MM.1S (cell line): Measurements from ENCODE around the gene KRTAP2-2.

Experiments
- EZH2 ChIP-seq: fragments of 300-600 bp; sonication (generic); optimal IDR thresholded peaks from 2 replicates; pipeline ENCODE3; 2017; ENCODE audit warnings: low read depth, mild to moderate bottlenecking, antibody characterized with exemption, low read length, mixed read lengths
- EZH2phosphoT487 ChIP-seq: fragments of 300-600 bp; sonication (generic); IDR thresholded peaks from 2 replicates; pipeline ENCODE4 v1.6.1; 2018; ENCODE audit warnings: antibody characterized with exemption, low read length
- TF ChIP-seq, protein P1 (sequence below): fragments of 300-600 bp; sonication (generic); IDR thresholded peaks from 2 replicates; pipeline ENCODE4 v1.5.1; 2016; ENCODE audit warnings: antibody characterized with exemption, low read length, mixed read lengths

DNA sequence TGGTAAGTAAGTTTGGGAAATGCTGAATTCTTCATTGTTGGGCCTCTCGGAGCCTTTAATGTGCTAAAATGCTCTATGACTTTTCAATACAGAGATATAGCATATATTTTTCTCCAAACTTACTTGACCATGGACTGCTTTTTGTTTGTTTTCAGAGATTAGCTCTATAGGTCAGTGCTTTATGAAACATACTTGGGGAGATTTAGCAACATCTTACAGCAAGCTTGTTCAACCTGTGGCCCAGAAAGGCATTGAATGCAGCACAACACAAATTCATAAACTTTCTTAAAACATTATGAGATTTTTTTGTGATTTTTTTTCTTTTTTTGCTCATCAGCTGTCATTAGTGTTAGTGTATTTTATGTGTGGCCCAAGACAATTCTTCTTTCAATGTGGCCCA is 45.1 kb downstream of the KRTAP2-2 start:
- TF ChIP-seq EZH2phosphoT487 (no peak), EZH2 (no peak)
- TF ChIP-seq, protein P1, sequence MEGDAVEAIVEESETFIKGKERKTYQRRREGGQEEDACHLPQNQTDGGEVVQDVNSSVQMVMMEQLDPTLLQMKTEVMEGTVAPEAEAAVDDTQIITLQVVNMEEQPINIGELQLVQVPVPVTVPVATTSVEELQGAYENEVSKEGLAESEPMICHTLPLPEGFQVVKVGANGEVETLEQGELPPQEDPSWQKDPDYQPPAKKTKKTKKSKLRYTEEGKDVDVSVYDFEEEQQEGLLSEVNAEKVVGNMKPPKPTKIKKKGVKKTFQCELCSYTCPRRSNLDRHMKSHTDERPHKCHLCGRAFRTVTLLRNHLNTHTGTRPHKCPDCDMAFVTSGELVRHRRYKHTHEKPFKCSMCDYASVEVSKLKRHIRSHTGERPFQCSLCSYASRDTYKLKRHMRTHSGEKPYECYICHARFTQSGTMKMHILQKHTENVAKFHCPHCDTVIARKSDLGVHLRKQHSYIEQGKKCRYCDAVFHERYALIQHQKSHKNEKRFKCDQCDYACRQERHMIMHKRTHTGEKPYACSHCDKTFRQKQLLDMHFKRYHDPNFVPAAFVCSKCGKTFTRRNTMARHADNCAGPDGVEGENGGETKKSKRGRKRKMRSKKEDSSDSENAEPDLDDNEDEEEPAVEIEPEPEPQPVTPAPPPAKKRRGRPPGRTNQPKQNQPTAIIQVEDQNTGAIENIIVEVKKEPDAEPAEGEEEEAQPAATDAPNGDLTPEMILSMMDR: no peak
